WTC11 (cell line): Measurements from ENCODE around the gene WDR54.

ENCODE experiments used
- CREB1 ChIP-seq: sonication (generic); formaldehyde crosslinking; IDR thresholded peaks from 2 replicates; pipeline ENCODE4 v1.8.0; 2023; ENCODE audit warnings: mild to moderate bottlenecking, missing genetic modification reagents
- NFYB ChIP-seq: sonication (generic); formaldehyde crosslinking; conservative IDR thresholded peaks from 2 replicates; pipeline ENCODE4 v1.8.0; 2022; ENCODE audit warnings: low read depth, missing genetic modification reagents
- RELA ChIP-seq: sonication (generic); formaldehyde crosslinking; IDR thresholded peaks from 2 replicates; pipeline ENCODE4 v1.8.1; 2022; ENCODE audit warnings: missing genetic modification reagents, mild to moderate bottlenecking, borderline replicate concordance
- SP1 ChIP-seq: sonication (generic); formaldehyde crosslinking; conservative IDR thresholded peaks from 2 replicates; pipeline ENCODE4 v1.8.1; 2022; ENCODE audit warnings: missing genetic modification reagents
- TCF7 ChIP-seq: sonication (generic); formaldehyde crosslinking; IDR thresholded peaks from 2 replicates; pipeline ENCODE4 v1.8.0; 2022; ENCODE audit warnings: mild to moderate bottlenecking, low read depth, missing genetic modification reagents, moderate library complexity
- TF ChIP-seq, protein P1 (sequence below): fragments of 200-600 bp; IDR thresholded peaks from 2 replicates; pipeline ENCODE4 v1.8.0; 2022; ENCODE audit warnings: antibody characterized with exemption
- TF ChIP-seq, protein P2 (sequence below): sonication (generic); formaldehyde crosslinking; IDR thresholded peaks from 2 replicates; pipeline ENCODE4 v1.8.1; 2023; ENCODE audit warnings: mild to moderate bottlenecking, missing genetic modification reagents, borderline replicate concordance
- TF ChIP-seq, protein P3 (sequence below): fragments of 250-450 bp; sonication (Bioruptor Pico); conservative IDR thresholded peaks from 2 replicates; pipeline ENCODE4 v1.9.0; 2021; ENCODE audit warnings: mild to moderate bottlenecking

DNA sequence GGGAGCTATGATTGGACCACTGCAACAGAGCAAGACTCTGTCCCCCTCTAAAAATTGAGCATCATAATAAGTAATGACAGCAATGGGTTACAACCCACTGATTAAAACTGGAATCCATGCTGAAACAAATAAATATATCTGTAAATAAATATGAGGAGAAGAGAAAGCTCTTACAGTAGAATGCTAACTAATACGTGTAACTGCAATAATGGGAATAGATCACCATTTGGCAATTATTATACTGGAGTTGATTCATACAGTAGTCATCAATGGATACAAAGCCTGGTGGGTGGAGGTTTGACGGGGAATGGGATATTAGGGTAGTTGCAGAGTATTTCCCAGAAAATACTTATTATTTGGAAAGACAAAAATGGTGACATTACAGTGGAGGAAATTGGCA, 27.2 kb downstream of the WDR54 start:
- TF ChIP-seq, protein P1, sequence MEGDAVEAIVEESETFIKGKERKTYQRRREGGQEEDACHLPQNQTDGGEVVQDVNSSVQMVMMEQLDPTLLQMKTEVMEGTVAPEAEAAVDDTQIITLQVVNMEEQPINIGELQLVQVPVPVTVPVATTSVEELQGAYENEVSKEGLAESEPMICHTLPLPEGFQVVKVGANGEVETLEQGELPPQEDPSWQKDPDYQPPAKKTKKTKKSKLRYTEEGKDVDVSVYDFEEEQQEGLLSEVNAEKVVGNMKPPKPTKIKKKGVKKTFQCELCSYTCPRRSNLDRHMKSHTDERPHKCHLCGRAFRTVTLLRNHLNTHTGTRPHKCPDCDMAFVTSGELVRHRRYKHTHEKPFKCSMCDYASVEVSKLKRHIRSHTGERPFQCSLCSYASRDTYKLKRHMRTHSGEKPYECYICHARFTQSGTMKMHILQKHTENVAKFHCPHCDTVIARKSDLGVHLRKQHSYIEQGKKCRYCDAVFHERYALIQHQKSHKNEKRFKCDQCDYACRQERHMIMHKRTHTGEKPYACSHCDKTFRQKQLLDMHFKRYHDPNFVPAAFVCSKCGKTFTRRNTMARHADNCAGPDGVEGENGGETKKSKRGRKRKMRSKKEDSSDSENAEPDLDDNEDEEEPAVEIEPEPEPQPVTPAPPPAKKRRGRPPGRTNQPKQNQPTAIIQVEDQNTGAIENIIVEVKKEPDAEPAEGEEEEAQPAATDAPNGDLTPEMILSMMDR = no peak
- TF ChIP-seq SP1 (CRISPR knock-in tag) (no peak), RELA (no peak), CREB1 (CRISPR knock-in tag) (no peak), NFYB (CRISPR knock-in tag) (no peak), TCF7 (CRISPR knock-in tag) (no peak)
- TF ChIP-seq, protein P2, sequence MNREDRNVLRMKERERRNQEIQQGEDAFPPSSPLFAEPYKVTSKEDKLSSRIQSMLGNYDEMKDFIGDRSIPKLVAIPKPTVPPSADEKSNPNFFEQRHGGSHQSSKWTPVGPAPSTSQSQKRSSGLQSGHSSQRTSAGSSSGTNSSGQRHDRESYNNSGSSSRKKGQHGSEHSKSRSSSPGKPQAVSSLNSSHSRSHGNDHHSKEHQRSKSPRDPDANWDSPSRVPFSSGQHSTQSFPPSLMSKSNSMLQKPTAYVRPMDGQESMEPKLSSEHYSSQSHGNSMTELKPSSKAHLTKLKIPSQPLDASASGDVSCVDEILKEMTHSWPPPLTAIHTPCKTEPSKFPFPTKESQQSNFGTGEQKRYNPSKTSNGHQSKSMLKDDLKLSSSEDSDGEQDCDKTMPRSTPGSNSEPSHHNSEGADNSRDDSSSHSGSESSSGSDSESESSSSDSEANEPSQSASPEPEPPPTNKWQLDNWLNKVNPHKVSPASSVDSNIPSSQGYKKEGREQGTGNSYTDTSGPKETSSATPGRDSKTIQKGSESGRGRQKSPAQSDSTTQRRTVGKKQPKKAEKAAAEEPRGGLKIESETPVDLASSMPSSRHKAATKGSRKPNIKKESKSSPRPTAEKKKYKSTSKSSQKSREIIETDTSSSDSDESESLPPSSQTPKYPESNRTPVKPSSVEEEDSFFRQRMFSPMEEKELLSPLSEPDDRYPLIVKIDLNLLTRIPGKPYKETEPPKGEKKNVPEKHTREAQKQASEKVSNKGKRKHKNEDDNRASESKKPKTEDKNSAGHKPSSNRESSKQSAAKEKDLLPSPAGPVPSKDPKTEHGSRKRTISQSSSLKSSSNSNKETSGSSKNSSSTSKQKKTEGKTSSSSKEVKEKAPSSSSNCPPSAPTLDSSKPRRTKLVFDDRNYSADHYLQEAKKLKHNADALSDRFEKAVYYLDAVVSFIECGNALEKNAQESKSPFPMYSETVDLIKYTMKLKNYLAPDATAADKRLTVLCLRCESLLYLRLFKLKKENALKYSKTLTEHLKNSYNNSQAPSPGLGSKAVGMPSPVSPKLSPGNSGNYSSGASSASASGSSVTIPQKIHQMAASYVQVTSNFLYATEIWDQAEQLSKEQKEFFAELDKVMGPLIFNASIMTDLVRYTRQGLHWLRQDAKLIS (CRISPR knock-in tag) = no peak
- TF ChIP-seq, protein P3, sequence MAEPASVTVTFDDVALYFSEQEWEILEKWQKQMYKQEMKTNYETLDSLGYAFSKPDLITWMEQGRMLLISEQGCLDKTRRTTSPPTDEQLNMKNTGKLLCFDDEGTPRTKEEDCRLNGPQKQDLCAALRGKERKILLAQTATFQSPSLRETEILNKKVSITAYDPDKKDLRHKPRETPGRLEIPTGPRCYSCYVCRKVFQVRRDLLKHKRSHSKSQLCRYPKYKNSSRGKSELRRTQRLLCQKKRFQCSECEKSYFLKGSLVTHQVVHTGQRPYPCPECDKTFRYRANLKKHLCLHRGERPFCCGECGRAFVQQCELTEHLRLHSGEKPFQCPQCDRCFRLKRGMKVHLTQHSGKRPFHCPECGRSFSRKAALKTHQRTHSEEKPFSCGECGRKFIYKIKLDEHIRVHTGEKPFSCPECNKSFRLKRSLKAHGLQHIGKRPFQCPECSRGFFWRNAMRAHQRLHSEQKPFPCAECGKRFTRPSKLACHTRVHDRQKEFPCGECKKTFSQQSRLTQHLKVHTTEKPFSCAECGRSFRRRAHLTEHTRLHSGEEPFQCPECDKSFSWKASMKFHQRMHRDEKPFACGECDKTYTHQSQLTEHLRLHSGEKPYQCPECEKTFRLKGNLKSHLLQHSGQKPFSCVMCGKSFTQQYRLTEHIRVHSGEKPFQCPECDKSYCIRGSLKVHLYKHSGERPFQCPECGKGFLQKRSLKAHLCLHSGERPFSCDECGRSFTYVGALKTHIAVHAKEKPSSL = no peak
